ENCODE measurements around the gene ANKRD33. TPM values are rescaled to one million over a fixed set of nuclear protein-coding genes. Genes with fewer than 3 reads are reported as not detected.

The ANKRD33 gene
- total RNA-seq, 1 donor from 2014 or later, result not detected

- DNase-seq (ENCODE audit: low read depth), result no peak
- H3K4me1 ChIP-seq (ENCODE audit: insufficient read depth, low read length), result no peaks in the 10 kb centered on the region
- peaks cover 8% of the 10 kb centered on the region for H3K4me1 Mint-ChIP-seq (ENCODE audit: low read depth, unreplicated experiment)
Measured at GRCh38 chr12:51915003-51915625, 27.2 kb downstream of the ANKRD33 start.

GRCh38 chr12:51915951-51916350 lies 28.0 kb downstream of the ANKRD33 start:
- no peaks in the 10 kb centered on the region for H3K9me3 Mint-ChIP-seq (ENCODE audit: unreplicated experiment)
- peaks cover 37% of the 10 kb centered on the region for H3K27me3 Mint-ChIP-seq (ENCODE audit: low read depth, unreplicated experiment)
- H3K4me2 ChIP-seq (ENCODE audit: low read length), result no peak overlapping the region
- no peaks in the 10 kb centered on the region for H3K4me1 ChIP-seq (ENCODE audit: insufficient read depth, low read length)
- no peaks in the 10 kb centered on the region for H3K36me3 ChIP-seq (ENCODE audit: insufficient read depth, low read length)
- no peak for TF ChIP-seq EZH2 (IDR thresholded peaks at IDR 0.05; ENCODE audit: insufficient read depth, low read length)
- TF ChIP-seq, protein P1, sequence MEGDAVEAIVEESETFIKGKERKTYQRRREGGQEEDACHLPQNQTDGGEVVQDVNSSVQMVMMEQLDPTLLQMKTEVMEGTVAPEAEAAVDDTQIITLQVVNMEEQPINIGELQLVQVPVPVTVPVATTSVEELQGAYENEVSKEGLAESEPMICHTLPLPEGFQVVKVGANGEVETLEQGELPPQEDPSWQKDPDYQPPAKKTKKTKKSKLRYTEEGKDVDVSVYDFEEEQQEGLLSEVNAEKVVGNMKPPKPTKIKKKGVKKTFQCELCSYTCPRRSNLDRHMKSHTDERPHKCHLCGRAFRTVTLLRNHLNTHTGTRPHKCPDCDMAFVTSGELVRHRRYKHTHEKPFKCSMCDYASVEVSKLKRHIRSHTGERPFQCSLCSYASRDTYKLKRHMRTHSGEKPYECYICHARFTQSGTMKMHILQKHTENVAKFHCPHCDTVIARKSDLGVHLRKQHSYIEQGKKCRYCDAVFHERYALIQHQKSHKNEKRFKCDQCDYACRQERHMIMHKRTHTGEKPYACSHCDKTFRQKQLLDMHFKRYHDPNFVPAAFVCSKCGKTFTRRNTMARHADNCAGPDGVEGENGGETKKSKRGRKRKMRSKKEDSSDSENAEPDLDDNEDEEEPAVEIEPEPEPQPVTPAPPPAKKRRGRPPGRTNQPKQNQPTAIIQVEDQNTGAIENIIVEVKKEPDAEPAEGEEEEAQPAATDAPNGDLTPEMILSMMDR (IDR thresholded peaks at IDR 0.05; ENCODE audit: insufficient read depth, low read depth, low read length), result no peak
- no peaks in the 10 kb centered on the region for H3K27me3 ChIP-seq (ENCODE audit: insufficient read depth, low read length)
- H4K20me1 ChIP-seq (ENCODE audit: insufficient read depth, low read length), result no peaks in the 10 kb centered on the region
- H3K4me3 Mint-ChIP-seq (ENCODE audit: unreplicated experiment), result no peak overlapping the region
- no peak overlapping the region for H3K9ac ChIP-seq (ENCODE audit: low read length)
- DNase-seq (ENCODE audit: low read depth) (no peak), FAIRE-seq (no peak)
- H3K36me3 Mint-ChIP-seq (ENCODE audit: low read depth, unreplicated experiment), result no peaks in the 10 kb centered on the region
- no peak overlapping the region for H2AFZ ChIP-seq (ENCODE audit: low read depth, low read length)
- H3K4me1 Mint-ChIP-seq (ENCODE audit: low read depth, unreplicated experiment), result peaks cover 6% of the 10 kb centered on the region
- H3K9me3 ChIP-seq (ENCODE audit: insufficient read depth, low read depth, low read length), result no peaks in the 10 kb centered on the region
- no peaks in the 10 kb centered on the region for H3K79me2 ChIP-seq (ENCODE audit: insufficient read depth, low read length)
- H3K4me3 ChIP-seq (ENCODE audit: insufficient read depth, low read depth, low read length), result no peak overlapping the region
- H3K27ac Mint-ChIP-seq (ENCODE audit: unreplicated experiment), result no peak overlapping the region
- no peak overlapping the region for H3K27ac ChIP-seq (ENCODE audit: low read depth, low read length)

More at GRCh38 chr12:51915003-51915625, 27.2 kb downstream of the ANKRD33 start:
- no peak overlapping the region for H3K4me3 Mint-ChIP-seq (ENCODE audit: unreplicated experiment)
- Histone ChIP-seq H3K27ac (ENCODE audit: low read depth, low read length) (no peak overlapping the region), H3K27me3 (ENCODE audit: insufficient read depth, low read length) (no peaks in the 10 kb centered on the region), H3K36me3 (ENCODE audit: insufficient read depth, low read length) (no peaks in the 10 kb centered on the region), H3K9ac (ENCODE audit: low read length) (no peak overlapping the region), H2AFZ (ENCODE audit: low read depth, low read length) (no peak overlapping the region), H3K4me3 (ENCODE audit: insufficient read depth, low read depth, low read length) (no peak overlapping the region), H4K20me1 (ENCODE audit: insufficient read depth, low read length) (no peaks in the 10 kb centered on the region), H3K4me2 (ENCODE audit: low read length) (no peak overlapping the region), H3K79me2 (ENCODE audit: insufficient read depth, low read length) (no peaks in the 10 kb centered on the region), H3K9me3 (ENCODE audit: insufficient read depth, low read depth, low read length) (no peaks in the 10 kb centered on the region)
- peaks cover under 1% of the 10 kb centered on the region for H3K9me3 Mint-ChIP-seq (ENCODE audit: unreplicated experiment)
- no peak for FAIRE-seq
- no peak overlapping the region for H3K27ac Mint-ChIP-seq (ENCODE audit: unreplicated experiment)
- TF ChIP-seq EZH2 (IDR thresholded peaks at IDR 0.05; ENCODE audit: insufficient read depth, low read length), result no peak
- TF ChIP-seq, protein P1 (IDR thresholded peaks at IDR 0.05; ENCODE audit: insufficient read depth, low read depth, low read length), result no peak
- H3K36me3 Mint-ChIP-seq (ENCODE audit: low read depth, unreplicated experiment), result no peaks in the 10 kb centered on the region
- H3K27me3 Mint-ChIP-seq (ENCODE audit: low read depth, unreplicated experiment), result peaks cover 35% of the 10 kb centered on the region

- Mint-ChIP-seq H3K36me3 (ENCODE audit: low read depth, unreplicated experiment) (no peaks in the 10 kb centered on the region), H3K9me3 (ENCODE audit: unreplicated experiment) (no peaks in the 10 kb centered on the region), H3K27me3 (ENCODE audit: low read depth, unreplicated experiment) (peaks cover 27% of the 10 kb centered on the region), H3K4me3 (ENCODE audit: unreplicated experiment) (no peak overlapping the region), H3K4me1 (ENCODE audit: low read depth, unreplicated experiment) (peaks cover 1% of the 10 kb centered on the region), H3K27ac (ENCODE audit: unreplicated experiment) (no peak overlapping the region)
- no peak for DNase-seq (ENCODE audit: low read depth)
- no peak overlapping the region for H3K4me2 ChIP-seq (ENCODE audit: low read length)
- TF ChIP-seq EZH2 (IDR thresholded peaks at IDR 0.05; ENCODE audit: insufficient read depth, low read length), result no peak
- TF ChIP-seq, protein P1 (IDR thresholded peaks at IDR 0.05; ENCODE audit: insufficient read depth, low read depth, low read length), result no peak
- no peaks in the 10 kb centered on the region for H3K4me1 ChIP-seq (ENCODE audit: insufficient read depth, low read length)
- no peak overlapping the region for H3K4me3 ChIP-seq (ENCODE audit: insufficient read depth, low read depth, low read length)
- H2AFZ ChIP-seq (ENCODE audit: low read depth, low read length), result no peak overlapping the region
- H3K9ac ChIP-seq (ENCODE audit: low read length), result no peak overlapping the region
- no peak for FAIRE-seq
- no peaks in the 10 kb centered on the region for H3K36me3 ChIP-seq (ENCODE audit: insufficient read depth, low read length)
- H3K27me3 ChIP-seq (ENCODE audit: insufficient read depth, low read length), result no peaks in the 10 kb centered on the region
- no peak overlapping the region for H3K27ac ChIP-seq (ENCODE audit: low read depth, low read length)
- no peaks in the 10 kb centered on the region for H3K79me2 ChIP-seq (ENCODE audit: insufficient read depth, low read length)
- H3K9me3 ChIP-seq (ENCODE audit: insufficient read depth, low read depth, low read length), result no peaks in the 10 kb centered on the region
- no peaks in the 10 kb centered on the region for H4K20me1 ChIP-seq (ENCODE audit: insufficient read depth, low read length)
Measured at GRCh38 chr12:51917041-51917590, 29.2 kb downstream of the ANKRD33 start.

Data from astrocyte (in vitro differentiated cells and primary cell).